K562 (cell line): ENCODE measurements around the gene VENTX. TPM values are rescaled to one million over a fixed set of nuclear protein-coding genes. Genes with fewer than 3 reads are reported as not detected.
A peak's percentile ranks its signal among the peaks of the same experiment; 100 is the strongest.

ENCODE experiments used
- ATAC-seq: fragments of 200-7000 bp; cut with Tn5 transposase; 3 replicates; pipeline ENCODE4 v1.9.1; 2020; ENCODE audit warnings: moderate library complexity
- Bru-seq: library from RNA; stranded (reverse); fragments of 400-500 nt; gene quantifications from one replicate; lab custom pipeline; 2021; lab: Mats Ljungman, UMichigan
- BruChase-seq, 2 experiments: library from RNA; stranded (reverse); fragments of 400-500 nt; gene quantifications; one replicate each; lab custom pipeline; 2021; lab: Mats Ljungman, UMichigan
- BruUV-seq: library from RNA; stranded (reverse); fragments of 400-500 nt; replicated peaks from 2 replicates; lab custom pipeline; 2021; lab: Mats Ljungman, UMichigan
- CTCF ChIA-PET: fragments of 300-600 bp; formaldehyde crosslinking; extraction: SDS; loops from one replicate; lab custom pipeline; 2021; ENCODE audit warnings: low intra/inter-chr PET ratio; lab: Yijun Ruan, JAX
- POLR2A ChIA-PET: fragments of 300-600, 350-650 bp; sonication (Branson Sonifier 250); formaldehyde crosslinking; extraction: SDS; loops from one replicate; lab custom pipeline; 2021; ENCODE audit warnings: antibody characterized with exemption, inconsistent platforms; lab: Yijun Ruan, JAX
- DNase-seq, 4 experiments: peaks; one replicate each; pipeline versions ENCODE4 v3.0.0 to v3.0.0-alpha.2; 2011 to 2018; ENCODE audit warnings: low spot score in 3 of 4, mixed read lengths in 3 of 4; ENCODE audit errors: extremely low read depth in 1 of 4
- FAIRE-seq: peaks from 2 replicates; lab custom pipeline; 2011; peaks lifted over from hg19 to GRCh38; lab: Jason Lieb, UNC
- H2AFZ ChIP-seq: 2 replicates; pipeline ENCODE4 v1.6.0; 2011; ENCODE audit warnings: low read depth, low read length, control low read depth, inconsistent platforms
- H3K27ac ChIP-seq: fragments of 200-600 bp; 3 replicates; pipeline ENCODE4 v1.8.0; 2011; ENCODE audit warnings: low read depth, mild to moderate bottlenecking, control low read depth, inconsistent platforms, low read length, moderate library complexity, mixed read lengths; ENCODE audit errors: extremely low read depth
- H3K27me3 ChIP-seq, 2 experiments: fragments of 300-600 bp in 1 of 2; 2 replicates in 1 of 2; 3 replicates in 1 of 2; pipeline versions ENCODE4 v1.6.0 to v1.8.0; 2011; ENCODE audit warnings: inconsistent platforms in 2 of 2, low read length in 2 of 2, mild to moderate bottlenecking in 1 of 2, mixed read lengths in 1 of 2, moderate library complexity in 1 of 2; ENCODE audit not compliant: control insufficient read depth in 2 of 2, insufficient read depth in 2 of 2
- H3K36me3 ChIP-seq: fragments of 300-600 bp; 3 replicates; pipeline ENCODE4 v1.8.0; 2011; ENCODE audit warnings: mild to moderate bottlenecking, low read length, inconsistent platforms; ENCODE audit not compliant: control insufficient read depth, insufficient read depth
- H3K4me1 ChIP-seq, 2 experiments: fragments of 200-600 bp in 1 of 2; replicated peaks in 1 of 2; 2 replicates in 1 of 2; 3 replicates in 1 of 2; pipeline versions ENCODE4 v1.5.1 to v1.8.0; 2011; ENCODE audit warnings: inconsistent platforms in 2 of 2, low read length in 2 of 2, mild to moderate bottlenecking in 1 of 2, mixed read lengths in 1 of 2, moderate library complexity in 1 of 2; ENCODE audit not compliant: control insufficient read depth in 2 of 2, insufficient read depth in 2 of 2
- H3K4me2 ChIP-seq: 2 replicates; pipeline ENCODE4 v1.6.1; 2011; ENCODE audit warnings: low read length, control low read depth, inconsistent platforms, mixed read lengths; ENCODE audit not compliant: insufficient read depth
- H3K4me3 ChIP-seq: fragments of 200-600 bp; sonication (generic), shearing (Covaris generic); 2 replicates; pipeline ENCODE4 v1.5.1; 2016; ENCODE audit warnings: control low read depth, inconsistent platforms
- H3K79me2 ChIP-seq: fragments of 200-600 bp; 3 replicates; pipeline ENCODE4 v1.8.0; 2011; ENCODE audit warnings: low read length, inconsistent platforms; ENCODE audit not compliant: control insufficient read depth, insufficient read depth
- H3K9ac ChIP-seq, 2 experiments: 2 replicates each; pipeline versions ENCODE4 v1.6.0 to v1.6.1; 2011; ENCODE audit warnings: low read depth in 2 of 2, low read length in 2 of 2, control low read depth in 1 of 2, inconsistent platforms in 1 of 2, mild to moderate bottlenecking in 1 of 2, mixed read lengths in 1 of 2; ENCODE audit not compliant: insufficient read depth in 1 of 2
- H3K9me1 ChIP-seq: one replicate; pipeline ENCODE4 v1.6.0; 2011; ENCODE audit warnings: inconsistent platforms, mild to moderate bottlenecking, low read length, moderate library complexity; ENCODE audit not compliant: control insufficient read depth, insufficient read depth
- H3K9me3 ChIP-seq: replicated peaks from 2 replicates; pipeline ENCODE4 v1.5.1; 2011; ENCODE audit warnings: low read depth, low read length, inconsistent platforms; ENCODE audit not compliant: control insufficient read depth, insufficient read depth
- H4K20me1 ChIP-seq: replicated peaks from 2 replicates; pipeline ENCODE4 v1.6.1; 2011; ENCODE audit warnings: low read length, inconsistent platforms, mixed read lengths; ENCODE audit not compliant: control insufficient read depth, insufficient read depth
- CHD4 ChIP-seq: fragments of 200-600 bp; sonication (generic); IDR thresholded peaks from 3 replicates; pipeline ENCODE4 v1.6.1; 2012; ENCODE audit warnings: low read depth, mild to moderate bottlenecking, mixed read lengths, low read length, inconsistent platforms; ENCODE audit not compliant: insufficient read depth, insufficient replicate concordance, poor library complexity, severe bottlenecking
- EGR1 ChIP-seq: fragments of 450-650 bp; conservative IDR thresholded peaks from 2 replicates; pipeline ENCODE4 v1.6.1; 2017; ENCODE audit warnings: mild to moderate bottlenecking
- GATAD2B ChIP-seq: fragments of 450-650 bp; IDR thresholded peaks from 2 replicates; pipeline ENCODE4 v1.6.1; 2017; ENCODE audit warnings: mild to moderate bottlenecking, borderline replicate concordance
- NONO ChIP-seq, 2 experiments: fragments of 200-400 bp in 1 of 2; fragments of 450-650 bp in 1 of 2; formaldehyde crosslinking in 1 of 2; IDR thresholded peaks; 2 replicates each; pipeline ENCODE4 v1.6.1; 2017; ENCODE audit warnings: low read depth in 2 of 2, mild to moderate bottlenecking in 2 of 2, moderate library complexity in 2 of 2, low read length in 1 of 2
- TFAP4 ChIP-seq: sonication (generic); formaldehyde crosslinking; IDR thresholded peaks from 2 replicates; pipeline ENCODE4 v1.8.0; 2022; ENCODE audit warnings: missing genetic modification reagents, mild to moderate bottlenecking, moderate library complexity, borderline replicate concordance
- XRCC3 ChIP-seq: fragments of 450-650 bp; IDR thresholded peaks from 2 replicates; pipeline ENCODE4 v1.6.1; 2017; ENCODE audit warnings: mild to moderate bottlenecking, moderate library complexity
- ZNF23 ChIP-seq: fragments of 250-450 bp; sonication (Bioruptor Pico); IDR thresholded peaks from 2 replicates; pipeline ENCODE4 v1.4.0; 2020; ENCODE audit warnings: mild to moderate bottlenecking
- WGBS: fragments of 100-300 bp; shearing (Covaris generic); methylation state at CpG from one replicate; pipeline ENCODE4 v1.1.6; 2016; ENCODE audit warnings: low coverage, mixed read lengths; ENCODE audit not compliant: insufficient coverage; ENCODE audit errors: missing lambda C conversion rate; 5-methylcytosine and 5-hydroxymethylcytosine counted together
- in situ Hi-C: fragments of 300-500 bp; cut with MboI; formaldehyde crosslinking; loops from 4 replicates; pipeline ENCODE4 v1.15.0; 2018; ENCODE audit warnings: inconsistent platforms, mixed read lengths
- intact Hi-C: fragments of 100-400 bp; cut with micrococcal nuclease; formaldehyde crosslinking; loops from 2 replicates; pipeline ENCODE4 v1.14.2; 2022
- long read RNA-seq, 3 experiments: library from polyadenylated mRNA in 2 of 3; library from RNA in 1 of 3; unstranded in 2 of 3; stranded (forward) in 1 of 3; transcript quantifications; one replicate each; pipeline ENCODE4 v2.0.0, GENCODE V29; 2019 to 2022
- polyA minus RNA-seq, 3 experiments: library from RNA; depleted of rRNA, polyadenylated mRNA; stranded (reverse); fragments of >200 nt; gene quantifications; 2 replicates each; pipeline ENCODE4 v1.2.3, GENCODE V29; 2011
- polyA plus RNA-seq, 8 experiments: library from polyadenylated mRNA; depleted of rRNA in 4 of 8; stranded (reverse) in 5 of 8; unstranded in 3 of 8; fragments of >200 nt; fragmentation: Nextera tagmentation in 2 of 8; fragmentation: Illumina TruSeq in 1 of 8; extraction: Ambion mirVana in 2 of 8; extraction: Trizol in 1 of 8; gene quantifications; 2 replicates each; pipeline versions ENCODE4 v1.2.1 to v1.2.3, GENCODE V29; 2011 to 2014; ENCODE audit warnings: inconsistent platforms in 1 of 8, missing spikeins in 1 of 8
- total RNA-seq, 7 experiments: library from RNA; depleted of rRNA in 6 of 7; stranded (reverse); fragments of >200 nt in 6 of 7; fragmentation: Illumina TruSeq in 2 of 7; extraction: Trizol in 2 of 7; gene quantifications; 2 replicates each; pipeline versions ENCODE4 v1.2.1 to v1.2.3, GENCODE V29; 2011 to 2021; ENCODE audit warnings: low replicate concordance in 1 of 7
- TF ChIP-seq, protein P1 (sequence below): fragments of 450-650 bp; IDR thresholded peaks from 2 replicates; pipeline ENCODE4 v1.6.1; 2017; ENCODE audit warnings: antibody characterized with exemption, mild to moderate bottlenecking
- TF ChIP-seq, protein P2 (sequence below): sonication (generic); formaldehyde crosslinking; IDR thresholded peaks from 2 replicates; pipeline ENCODE4 v1.8.1; 2023; ENCODE audit warnings: mild to moderate bottlenecking, missing genetic modification reagents, moderate library complexity

The VENTX gene
- 1.8 and 3.5 TPM in 2 replicates for total RNA-seq (2011; cell fraction: chromatin; rRNA removed; ENCODE audit: low replicate concordance)
- 2.1 and 2.7 TPM in 2 replicates for total RNA-seq (2011; cell fraction: nucleolus; rRNA removed)
- 1.6 and 1.7 TPM in 2 replicates for total RNA-seq (2011; cell fraction: nucleoplasm; rRNA removed)
- total RNA-seq (2014; rRNA removed) (0.45 and 0.49 TPM in 2 replicates), total RNA-seq (2014; rRNA removed; fragmentation: Illumina TruSeq; extraction: Trizol) (0.16 and 0.18 TPM in 2 replicates), total RNA-seq (2015; rRNA removed; fragmentation: Illumina TruSeq; extraction: Trizol) (0.07 and 0.23 TPM in 2 replicates), total RNA-seq (2021) (0.55 and 0.69 TPM in 2 replicates), polyA plus RNA-seq (2011; rRNA removed) (0.03 and 0.21 TPM in 2 replicates), polyA plus RNA-seq (2014; fragmentation: Illumina TruSeq; extraction: Trizol) (0.19 and 0.29 TPM in 2 replicates), polyA plus RNA-seq (2014; fragmentation: Nextera tagmentation; extraction: Ambion mirVana) (under 1 TPM in 1 of 2 experiments, not detected in 1; 0.07 TPM), polyA plus RNA-seq (2014; rRNA removed) (0.36 and 0.70 TPM in 2 replicates), polyA minus RNA-seq (2011; rRNA and poly(A)+ RNA removed) (not detected in 2 replicates), Bru-seq, nascent RNA (percentile 20 among the genes with signal in this experiment), BruChase-seq, experiment 1, labeled RNA remaining after a 2-hour chase (percentile 22 among the genes with signal in this experiment), BruChase-seq, experiment 2, labeled RNA remaining after a 6-hour chase (percentile 32 among the genes with signal in this experiment)
- polyA plus RNA-seq (2011; cell fraction: cytosol; rRNA removed) = 0.07 and 0.60 TPM in 2 replicates
- 0.17 and 2.0 TPM in 2 replicates for polyA plus RNA-seq (2011; cell fraction: nucleus; rRNA removed)
- polyA plus RNA-seq (2012) = 0.48 and 1.4 TPM in 2 replicates
- not detected in 2 replicates for polyA minus RNA-seq (2011; cell fraction: cytosol; rRNA and poly(A)+ RNA removed)
- 0.11 and 0.27 TPM in 2 replicates for polyA minus RNA-seq (2011; cell fraction: nucleus; rRNA and poly(A)+ RNA removed)
- long read RNA-seq, experiment 1, partial matches to known transcripts = 1 of 3 reads
- long read RNA-seq, experiment 1, other reads (novel, unspliced or antisense) = 0 of 3 reads
- long read RNA-seq, experiment 2, partial matches to known transcripts = 0 of 5 reads
- long read RNA-seq, experiment 2, other reads (novel, unspliced or antisense) = 5 of 5 reads
- long read RNA-seq, experiment 3 = 0 reads

GRCh38 chr10:133237588-133238465 is at the start of gene VENTX:
Gene VENTX, plus strand, starts transcription at chr10:133237855. Its CDS starts 60 bp downstream, at chr10:133237915.
- Histone ChIP-seq H3K4me3 (no peak within 1 kb of the TSS), H3K9ac (no peak within 1 kb of the TSS), H3K27ac (no peak within 1 kb of the TSS), H2AFZ (no peak within 1 kb of the TSS), H3K36me3 (no peaks in the 10 kb centered on the region), H3K9me3 (no peaks in the 10 kb centered on the region), H3K79me2 (no peaks in the 10 kb centered on the region), H3K4me1 (peaks cover under 1 to 52% of the 10 kb centered on the region in 2 experiments), H3K27me3 (no peaks in the 10 kb centered on the region), H4K20me1 (no peaks in the 10 kb centered on the region), H3K4me2 (no peak within 1 kb of the TSS), H3K9me1 (no peaks in the 10 kb centered on the region)
- BruUV-seq = no TSS peak
- ATAC-seq = no peak
- CTCF ChIA-PET = no interaction called here
- no peak for DNase-seq
- intact Hi-C loops = no loop called here
- in situ Hi-C loops = no loop called here
- FAIRE-seq = no peak
- TF ChIP-seq EGR1 = no peak
- no peak for TF ChIP-seq GATAD2B
- no peak for TF ChIP-seq TFAP4 (CRISPR knock-in tag)
- TF ChIP-seq XRCC3 = no peak
- TF ChIP-seq, protein P1, sequence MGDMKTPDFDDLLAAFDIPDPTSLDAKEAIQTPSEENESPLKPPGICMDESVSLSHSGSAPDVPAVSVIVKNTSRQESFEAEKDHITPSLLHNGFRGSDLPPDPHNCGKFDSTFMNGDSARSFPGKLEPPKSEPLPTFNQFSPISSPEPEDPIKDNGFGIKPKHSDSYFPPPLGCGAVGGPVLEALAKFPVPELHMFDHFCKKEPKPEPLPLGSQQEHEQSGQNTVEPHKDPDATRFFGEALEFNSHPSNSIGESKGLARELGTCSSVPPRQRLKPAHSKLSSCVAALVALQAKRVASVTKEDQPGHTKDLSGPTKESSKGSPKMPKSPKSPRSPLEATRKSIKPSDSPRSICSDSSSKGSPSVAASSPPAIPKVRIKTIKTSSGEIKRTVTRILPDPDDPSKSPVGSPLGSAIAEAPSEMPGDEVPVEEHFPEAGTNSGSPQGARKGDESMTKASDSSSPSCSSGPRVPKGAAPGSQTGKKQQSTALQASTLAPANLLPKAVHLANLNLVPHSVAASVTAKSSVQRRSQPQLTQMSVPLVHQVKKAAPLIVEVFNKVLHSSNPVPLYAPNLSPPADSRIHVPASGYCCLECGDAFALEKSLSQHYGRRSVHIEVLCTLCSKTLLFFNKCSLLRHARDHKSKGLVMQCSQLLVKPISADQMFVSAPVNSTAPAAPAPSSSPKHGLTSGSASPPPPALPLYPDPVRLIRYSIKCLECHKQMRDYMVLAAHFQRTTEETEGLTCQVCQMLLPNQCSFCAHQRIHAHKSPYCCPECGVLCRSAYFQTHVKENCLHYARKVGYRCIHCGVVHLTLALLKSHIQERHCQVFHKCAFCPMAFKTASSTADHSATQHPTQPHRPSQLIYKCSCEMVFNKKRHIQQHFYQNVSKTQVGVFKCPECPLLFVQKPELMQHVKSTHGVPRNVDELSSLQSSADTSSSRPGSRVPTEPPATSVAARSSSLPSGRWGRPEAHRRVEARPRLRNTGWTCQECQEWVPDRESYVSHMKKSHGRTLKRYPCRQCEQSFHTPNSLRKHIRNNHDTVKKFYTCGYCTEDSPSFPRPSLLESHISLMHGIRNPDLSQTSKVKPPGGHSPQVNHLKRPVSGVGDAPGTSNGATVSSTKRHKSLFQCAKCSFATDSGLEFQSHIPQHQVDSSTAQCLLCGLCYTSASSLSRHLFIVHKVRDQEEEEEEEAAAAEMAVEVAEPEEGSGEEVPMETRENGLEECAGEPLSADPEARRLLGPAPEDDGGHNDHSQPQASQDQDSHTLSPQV = no peak
- no peak for TF ChIP-seq ZNF23 (CRISPR knock-in tag)
- TF ChIP-seq, protein P2, sequence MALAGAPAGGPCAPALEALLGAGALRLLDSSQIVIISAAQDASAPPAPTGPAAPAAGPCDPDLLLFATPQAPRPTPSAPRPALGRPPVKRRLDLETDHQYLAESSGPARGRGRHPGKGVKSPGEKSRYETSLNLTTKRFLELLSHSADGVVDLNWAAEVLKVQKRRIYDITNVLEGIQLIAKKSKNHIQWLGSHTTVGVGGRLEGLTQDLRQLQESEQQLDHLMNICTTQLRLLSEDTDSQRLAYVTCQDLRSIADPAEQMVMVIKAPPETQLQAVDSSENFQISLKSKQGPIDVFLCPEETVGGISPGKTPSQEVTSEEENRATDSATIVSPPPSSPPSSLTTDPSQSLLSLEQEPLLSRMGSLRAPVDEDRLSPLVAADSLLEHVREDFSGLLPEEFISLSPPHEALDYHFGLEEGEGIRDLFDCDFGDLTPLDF = no peak
- no peak for TF ChIP-seq NONO (IDR thresholded peaks at IDR 0.05; ENCODE audit: low read depth in 2 of 2, low read length in 1 of 2)
- no peak for TF ChIP-seq CHD4
- POLR2A ChIA-PET = no interaction called here
- WGBS = 42% methylated on average over 8 of the region's 60 CpGs
